HG03095 (cell line): Measurements from ENCODE around the gene RANBP9.

Experiments
- ATAC-seq: cut with Tn5 transposase; IDR thresholded peaks from one replicate; pipeline ENCODE4 v1.9.1; 2021; ENCODE audit warnings: moderate library complexity; ENCODE audit not compliant: unreplicated experiment

The RANBP9 gene

DNA sequence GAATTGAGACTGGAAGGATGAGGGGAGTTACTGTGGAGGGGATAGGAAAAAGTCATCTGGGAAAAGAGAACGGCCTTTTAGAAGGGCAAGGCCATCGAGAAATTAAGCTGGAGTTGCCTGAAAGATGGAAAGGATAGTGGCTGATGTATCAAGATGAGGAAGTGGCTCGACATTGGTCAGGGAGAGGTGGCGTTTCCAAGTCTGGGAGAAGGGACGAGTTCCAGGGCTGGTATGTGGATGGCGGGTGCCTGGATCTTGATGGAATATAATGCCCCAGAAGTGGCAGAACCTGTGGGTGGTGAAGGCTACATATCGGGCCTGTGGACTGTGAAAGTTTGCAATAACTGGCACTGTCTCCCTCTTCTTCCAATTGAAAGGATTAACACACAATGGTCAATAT lies 139.4 kb downstream of the RANBP9 start:
- no peak for ATAC-seq
